ENCODE results near the gene SORBS2. TPM values are rescaled to one million over a fixed set of nuclear protein-coding genes. Genes with fewer than 3 reads are reported as not detected.

Gene SORBS2
- total RNA-seq, 2 donors from 2014 or later, result 7.0 to 13.8 TPM

DNA sequence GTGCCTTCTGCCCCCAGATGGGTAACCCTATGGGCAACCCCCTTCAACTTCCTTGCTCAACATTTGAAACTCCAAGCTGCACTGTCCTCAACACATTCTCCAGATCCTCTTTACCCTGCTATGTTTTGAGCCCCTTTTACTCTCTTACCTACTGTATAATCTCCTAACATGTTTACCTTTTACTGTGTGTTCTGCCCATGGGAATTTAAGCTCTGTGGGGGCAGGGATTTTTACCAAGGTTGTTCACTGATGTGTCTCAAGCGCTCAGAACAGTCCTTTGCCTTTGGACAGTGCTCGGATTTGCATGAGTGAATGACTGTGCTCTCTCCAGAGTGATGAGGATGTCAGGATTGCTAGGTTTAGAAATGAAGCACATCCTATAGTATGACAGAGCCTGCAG lies 53.2 kb downstream of the SORBS2 start:
- Histone ChIP-seq H3K9ac (ENCODE audit: extremely low read depth, low read length, poor library complexity, severe bottlenecking) (no peak overlapping the region), H3K4me1 (ENCODE audit: control insufficient read depth, insufficient read depth, low read length) (peaks cover 11% of the 10 kb centered on the region), H3K27me3 (ENCODE audit: control insufficient read depth, insufficient read depth, low read length, poor library complexity, severe bottlenecking) (no peaks in the 10 kb centered on the region), H3K4me3 (ENCODE audit: low read length) (no peak overlapping the region), H3K27ac (ENCODE audit: low read depth, low read length) (no peak overlapping the region), H3K36me3 (ENCODE audit: control insufficient read depth, insufficient read depth, low read length) (no peaks in the 10 kb centered on the region), H3K9me3 (ENCODE audit: control insufficient read depth, low read length) (no peaks in the 10 kb centered on the region)
- Mint-ChIP-seq H3K36me3 (ENCODE audit: low read depth) (no peaks in the 10 kb centered on the region), H3K4me3 (no peak overlapping the region), H3K27ac (no peak overlapping the region), H3K4me1 (peaks cover 20% of the 10 kb centered on the region), H3K27me3 (ENCODE audit: insufficient read depth) (no peaks in the 10 kb centered on the region), H3K9me3 (no peaks in the 10 kb centered on the region)
- no peak for TF ChIP-seq CTCF (conservative IDR thresholded peaks at IDR 0.05)
- DNase-seq, result no peak
- 83 to 94% methylated on average over 2 of the region's 2 CpGs for WGBS, 2 experiments (ENCODE audit: insufficient coverage in 1 of 2, insufficient read length in 1 of 2)

DNA sequence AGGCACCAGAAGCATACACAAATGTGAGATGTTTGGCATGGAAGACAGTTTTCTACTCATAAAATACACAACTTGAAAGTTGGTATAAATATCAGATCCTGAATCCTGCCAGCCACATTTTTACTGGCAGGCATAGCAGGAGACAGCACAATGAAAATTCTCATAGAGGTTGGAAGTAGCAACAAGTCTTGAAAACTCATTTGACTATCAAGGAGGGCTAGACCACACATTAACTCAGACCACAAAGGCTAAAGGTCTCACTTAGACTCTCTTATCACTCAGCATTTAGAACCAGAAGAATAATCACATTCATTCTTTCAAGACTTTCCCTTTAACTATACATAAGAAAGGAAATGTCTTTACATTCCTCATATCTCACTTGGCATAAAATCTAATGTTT lies 56.5 kb downstream of the SORBS2 start:
- Histone ChIP-seq H3K27me3 (ENCODE audit: control insufficient read depth, insufficient read depth, low read length, poor library complexity, severe bottlenecking) (no peaks in the 10 kb centered on the region), H3K4me1 (ENCODE audit: control insufficient read depth, insufficient read depth, low read length) (peaks cover 11% of the 10 kb centered on the region), H3K36me3 (ENCODE audit: control insufficient read depth, insufficient read depth, low read length) (no peaks in the 10 kb centered on the region), H3K9ac (ENCODE audit: extremely low read depth, low read length, poor library complexity, severe bottlenecking) (no peak overlapping the region), H3K4me3 (ENCODE audit: low read length) (peak overlapping the region; percentile 54), H3K27ac (ENCODE audit: low read depth, low read length) (no peak overlapping the region), H3K9me3 (ENCODE audit: control insufficient read depth, low read length) (no peaks in the 10 kb centered on the region)
- Mint-ChIP-seq H3K9me3 (no peaks in the 10 kb centered on the region), H3K27ac (no peak overlapping the region), H3K27me3 (ENCODE audit: insufficient read depth) (no peaks in the 10 kb centered on the region), H3K4me1 (peaks cover 20% of the 10 kb centered on the region), H3K4me3 (no peak overlapping the region), H3K36me3 (ENCODE audit: low read depth) (no peaks in the 10 kb centered on the region)
- no peak for DNase-seq
- TF ChIP-seq CTCF (conservative IDR thresholded peaks at IDR 0.05), result no peak

DNA sequence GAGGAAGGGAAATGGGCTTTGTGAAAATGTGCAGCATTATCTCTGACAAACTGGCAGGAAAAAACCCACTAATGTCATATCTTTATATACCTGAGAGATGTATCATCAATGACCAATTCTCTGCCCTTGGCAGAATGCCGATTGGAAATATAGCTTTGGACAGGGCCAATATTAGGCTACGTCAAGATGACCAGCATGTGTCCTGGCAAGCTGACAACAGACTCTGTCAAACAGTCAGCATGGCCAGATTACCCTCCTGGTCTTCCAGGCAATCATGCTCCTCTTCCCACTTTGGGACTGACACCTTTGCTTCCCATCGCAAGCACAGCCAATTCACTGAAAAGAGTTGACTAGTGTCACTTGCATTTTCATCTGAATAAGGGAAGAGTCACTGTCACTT lies 57.0 kb downstream of the SORBS2 start:
- no peaks in the 10 kb centered on the region for H3K9me3 Mint-ChIP-seq
- Histone ChIP-seq H3K4me3 (ENCODE audit: low read length) (peak overlapping the region; percentile 54), H3K27ac (ENCODE audit: low read depth, low read length) (no peak overlapping the region), H3K36me3 (ENCODE audit: control insufficient read depth, insufficient read depth, low read length) (no peaks in the 10 kb centered on the region), H3K9me3 (ENCODE audit: control insufficient read depth, low read length) (no peaks in the 10 kb centered on the region), H3K27me3 (ENCODE audit: control insufficient read depth, insufficient read depth, low read length, poor library complexity, severe bottlenecking) (no peaks in the 10 kb centered on the region), H3K9ac (ENCODE audit: extremely low read depth, low read length, poor library complexity, severe bottlenecking) (no peak overlapping the region), H3K4me1 (ENCODE audit: control insufficient read depth, insufficient read depth, low read length) (peaks cover 11% of the 10 kb centered on the region)
- TF ChIP-seq CTCF (conservative IDR thresholded peaks at IDR 0.05), result no peak
- DNase-seq, result no peak
- no peak overlapping the region for H3K27ac Mint-ChIP-seq
- no peak overlapping the region for H3K4me3 Mint-ChIP-seq
- H3K27me3 Mint-ChIP-seq (ENCODE audit: insufficient read depth), result peaks cover 2% of the 10 kb centered on the region
- H3K36me3 Mint-ChIP-seq (ENCODE audit: low read depth), result no peaks in the 10 kb centered on the region
- WGBS, 2 experiments (ENCODE audit: insufficient coverage in 1 of 2, insufficient read length in 1 of 2), result 93 to 94% methylated on average over 2 to 3 of the region's 3 CpGs
- H3K4me1 Mint-ChIP-seq, result peaks cover 20% of the 10 kb centered on the region

Measured in endodermal cell (in vitro differentiated cells).